PFSK-1 (cell line): ENCODE data around the gene TLR9.

Source experiments
- FOXP2 ChIP-seq: optimal IDR thresholded peaks from 2 replicates; pipeline ENCODE3; 2011; ENCODE audit warnings: borderline replicate concordance, control low read depth, inconsistent platforms; ENCODE audit not compliant: insufficient read depth; ENCODE audit errors: extremely low read length, extremely low read depth
- POLR2AphosphoS5 ChIP-seq: IDR thresholded peaks from 2 replicates; pipeline ENCODE4 v1.6.1; 2012; ENCODE audit warnings: low read depth, mild to moderate bottlenecking, control low read depth, low read length, moderate library complexity
- REST ChIP-seq, 2 experiments: IDR thresholded peaks; 2 replicates each; pipeline versions ENCODE4 v1.6.1 to v1.8.0; 2011 to 2012; ENCODE audit warnings: low read depth in 2 of 2, low read length in 2 of 2, control low read depth in 1 of 2, inconsistent platforms in 1 of 2, mild to moderate bottlenecking in 1 of 2, moderate library complexity in 1 of 2; ENCODE audit not compliant: insufficient read depth in 1 of 2
- SIN3A ChIP-seq: IDR thresholded peaks from 2 replicates; pipeline ENCODE4 v1.6.1; 2012; ENCODE audit warnings: mild to moderate bottlenecking, low read length, moderate library complexity, borderline replicate concordance; ENCODE audit not compliant: insufficient read depth
- TAF1 ChIP-seq: IDR thresholded peaks from 2 replicates; pipeline ENCODE4 v1.6.1; 2012; ENCODE audit warnings: low read length, control low read depth, borderline replicate concordance; ENCODE audit not compliant: insufficient read depth

The TLR9 gene

DNA sequence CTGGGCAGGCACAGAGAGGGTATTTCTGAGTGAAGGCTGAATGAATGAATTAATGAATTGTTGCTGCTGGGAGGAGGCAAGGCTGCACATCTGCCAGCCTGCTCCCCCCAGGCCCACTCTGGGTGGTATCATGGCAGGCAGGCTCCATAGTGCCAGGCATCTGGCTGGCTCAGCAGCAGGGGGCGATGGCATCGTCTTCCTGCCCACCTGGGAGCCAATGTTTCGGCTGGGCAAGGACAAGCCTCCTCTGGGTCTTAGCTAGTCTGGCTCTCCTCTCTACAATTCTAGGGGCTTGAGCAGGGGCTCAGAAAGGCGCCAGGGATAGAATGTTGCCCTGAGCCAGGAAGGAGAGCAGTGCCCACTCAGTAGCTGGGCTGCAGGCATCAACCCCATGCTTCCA, 1.7 kb upstream of the TLR9 start:
- TF ChIP-seq FOXP2 (no peak), REST (IDR thresholded peaks at IDR 0.05; ENCODE audit: insufficient read depth in 1 of 2, low read depth in 2 of 2, low read length in 2 of 2) (no peak), TAF1 (no peak), POLR2AphosphoS5 (no peak), SIN3A (no peak)

GRCh38 chr3:52226229-52226817, 878 bp upstream of the TLR9 start:
- TF ChIP-seq FOXP2: no peak
- no peak for TF ChIP-seq REST (IDR thresholded peaks at IDR 0.05; ENCODE audit: insufficient read depth in 1 of 2, low read depth in 2 of 2, low read length in 2 of 2)
- TF ChIP-seq POLR2AphosphoS5: no peak
- no peak for TF ChIP-seq SIN3A
- no peak for TF ChIP-seq TAF1

GRCh38 chr3:52223449-52224408, 1.7 kb downstream of the TLR9 start:
- TF ChIP-seq POLR2AphosphoS5 (no peak), FOXP2 (no peak), SIN3A (no peak), TAF1 (no peak), REST (IDR thresholded peaks at IDR 0.05; ENCODE audit: insufficient read depth in 1 of 2, low read depth in 2 of 2, low read length in 2 of 2) (no peak)

DNA sequence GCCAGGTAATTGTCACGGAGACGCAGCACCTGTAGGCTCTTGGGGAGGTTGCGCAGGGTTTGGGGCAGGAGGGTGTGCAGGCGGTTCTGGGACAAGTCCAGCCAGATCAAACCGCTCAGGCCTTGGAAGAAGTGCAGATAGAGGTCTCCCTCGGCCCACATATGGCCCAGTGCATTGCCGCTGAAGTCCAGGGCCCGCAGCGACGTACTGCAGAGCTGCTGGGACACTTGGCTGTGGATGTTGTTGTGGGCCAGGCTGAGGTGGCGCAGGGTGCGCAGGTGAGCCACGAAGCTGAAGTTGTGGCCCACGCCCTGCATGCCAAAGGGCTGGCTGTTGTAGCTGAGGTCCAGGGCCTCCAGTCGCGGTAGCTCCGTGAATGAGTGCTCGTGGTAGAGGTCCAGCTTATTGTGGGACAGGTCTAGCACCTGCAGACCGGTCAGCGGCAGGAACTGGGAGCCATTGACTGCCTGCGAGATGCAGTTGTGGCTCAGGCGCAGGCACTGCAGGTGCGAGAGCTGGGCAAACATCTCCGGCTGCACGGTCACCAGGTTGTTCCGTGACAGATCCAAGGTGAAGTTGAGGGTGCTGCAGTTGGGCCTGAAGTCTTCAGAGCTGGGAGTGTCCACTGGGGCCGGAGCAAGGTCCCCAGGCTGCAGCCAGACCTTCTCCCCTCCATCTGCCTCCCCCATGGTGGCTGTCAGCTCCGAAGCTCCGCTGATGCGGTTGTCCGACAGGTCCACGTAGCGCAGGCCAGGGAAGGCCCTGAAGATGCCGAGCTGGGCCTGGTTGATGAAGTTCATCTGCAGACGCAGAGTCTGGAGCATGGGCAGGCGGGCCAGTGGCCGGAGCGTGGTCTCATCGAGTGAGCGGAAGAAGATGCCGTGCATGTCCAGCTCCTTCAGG, 2.9 kb downstream of the TLR9 start:
- TF ChIP-seq POLR2AphosphoS5: no peak
